Endothelial cell (in vitro differentiated cells): Measurements from ENCODE around the gene RPS19. TPM values are rescaled to one million over a fixed set of nuclear protein-coding genes. Genes with fewer than 3 reads are reported as not detected.

Source experiments
- DNase-seq: peaks from one replicate; pipeline ENCODE4 v3.0.0; 2021; ENCODE audit warnings: low spot score
- H3K27ac Mint-ChIP-seq: one replicate; pipeline ENCODE4 v1.8.0; 2021; ENCODE audit warnings: mixed read lengths, inconsistent platforms; ENCODE audit not compliant: unreplicated experiment
- H3K27me3 Mint-ChIP-seq: one replicate; pipeline ENCODE4 v1.8.0; 2021; ENCODE audit warnings: mild to moderate bottlenecking, moderate library complexity, mixed read lengths, inconsistent platforms; ENCODE audit not compliant: unreplicated experiment
- H3K36me3 Mint-ChIP-seq: one replicate; pipeline ENCODE4 v1.8.0; 2021; ENCODE audit warnings: mild to moderate bottlenecking, low read depth, mixed read lengths, inconsistent platforms; ENCODE audit not compliant: unreplicated experiment
- H3K4me1 Mint-ChIP-seq: one replicate; pipeline ENCODE4 v1.8.0; 2021; ENCODE audit warnings: mild to moderate bottlenecking, mixed read lengths, inconsistent platforms; ENCODE audit not compliant: unreplicated experiment
- H3K4me3 Mint-ChIP-seq: one replicate; pipeline ENCODE4 v1.8.0; 2021; ENCODE audit warnings: mild to moderate bottlenecking, mixed read lengths, inconsistent platforms; ENCODE audit not compliant: unreplicated experiment
- H3K9me3 Mint-ChIP-seq: one replicate; pipeline ENCODE4 v1.8.0; 2021; ENCODE audit warnings: mixed read lengths, inconsistent platforms; ENCODE audit not compliant: unreplicated experiment
- total RNA-seq: library from RNA; stranded (reverse); fragmentation: NEBNext Ultra II Directional; extraction: Animal tissue kit (Norgen Biotek cat#: 25700); gene quantifications from one replicate; pipeline ENCODE4 v1.2.1, GENCODE V29; 2021; ENCODE audit not compliant: unreplicated experiment
- TF ChIP-seq, protein P1 (sequence below): fragments of 200-600 bp; sonication (generic); IDR thresholded peaks from one replicate; pipeline ENCODE4 v1.5.0; 2021; ENCODE audit warnings: antibody characterized with exemption; ENCODE audit not compliant: unreplicated experiment

RPS19 gene
- total RNA-seq, 1 donor from 2014 or later, result 3,886 TPM

DNA sequence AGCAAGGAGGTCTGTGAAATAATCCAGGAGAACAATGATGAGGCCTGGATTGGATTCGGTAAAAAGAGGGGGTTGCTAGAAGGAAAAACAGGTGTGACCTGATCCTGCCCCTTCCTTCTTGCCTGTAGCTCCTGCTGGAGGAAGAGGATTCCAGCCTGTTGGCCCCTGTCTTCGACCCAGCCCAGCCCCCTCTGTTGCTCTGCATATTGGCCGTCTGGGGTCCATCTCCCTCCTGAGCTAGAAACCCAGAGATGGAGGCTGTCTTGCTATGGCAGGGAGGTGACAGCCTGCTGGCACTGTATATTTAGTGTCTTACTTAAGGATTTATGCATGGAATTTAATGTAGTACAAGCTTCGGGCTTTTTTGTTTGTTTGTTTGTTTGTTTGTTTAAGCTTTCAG is 8.6 kb upstream of the RPS19 start:
- Mint-ChIP-seq H3K36me3 (no peaks in the 10 kb centered on the region), H3K4me1 (peaks cover 4% of the 10 kb centered on the region), H3K27ac (no peak overlapping the region), H3K4me3 (no peak overlapping the region), H3K27me3 (peaks cover 5% of the 10 kb centered on the region), H3K9me3 (no peaks in the 10 kb centered on the region)
- no peak for DNase-seq
- TF ChIP-seq, protein P1, sequence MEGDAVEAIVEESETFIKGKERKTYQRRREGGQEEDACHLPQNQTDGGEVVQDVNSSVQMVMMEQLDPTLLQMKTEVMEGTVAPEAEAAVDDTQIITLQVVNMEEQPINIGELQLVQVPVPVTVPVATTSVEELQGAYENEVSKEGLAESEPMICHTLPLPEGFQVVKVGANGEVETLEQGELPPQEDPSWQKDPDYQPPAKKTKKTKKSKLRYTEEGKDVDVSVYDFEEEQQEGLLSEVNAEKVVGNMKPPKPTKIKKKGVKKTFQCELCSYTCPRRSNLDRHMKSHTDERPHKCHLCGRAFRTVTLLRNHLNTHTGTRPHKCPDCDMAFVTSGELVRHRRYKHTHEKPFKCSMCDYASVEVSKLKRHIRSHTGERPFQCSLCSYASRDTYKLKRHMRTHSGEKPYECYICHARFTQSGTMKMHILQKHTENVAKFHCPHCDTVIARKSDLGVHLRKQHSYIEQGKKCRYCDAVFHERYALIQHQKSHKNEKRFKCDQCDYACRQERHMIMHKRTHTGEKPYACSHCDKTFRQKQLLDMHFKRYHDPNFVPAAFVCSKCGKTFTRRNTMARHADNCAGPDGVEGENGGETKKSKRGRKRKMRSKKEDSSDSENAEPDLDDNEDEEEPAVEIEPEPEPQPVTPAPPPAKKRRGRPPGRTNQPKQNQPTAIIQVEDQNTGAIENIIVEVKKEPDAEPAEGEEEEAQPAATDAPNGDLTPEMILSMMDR, result no peak

DNA sequence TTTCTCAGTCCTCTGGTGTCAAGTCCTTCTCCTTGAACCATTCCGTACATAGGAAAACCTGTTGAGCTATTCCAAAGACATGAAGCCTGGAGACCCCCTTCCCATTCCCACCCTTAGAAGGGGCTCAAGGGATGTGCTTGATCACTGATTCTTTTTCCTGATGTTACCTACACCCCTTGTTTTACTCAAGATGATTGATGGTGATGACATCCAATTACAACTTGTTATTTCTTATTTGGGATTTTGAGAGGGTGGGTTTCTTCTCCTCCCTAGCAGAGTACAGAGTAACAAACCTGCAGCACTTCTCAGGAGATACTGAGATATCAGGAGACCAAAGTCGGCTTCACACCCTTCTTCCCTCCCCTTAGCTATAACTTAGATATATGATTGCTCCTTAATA is 6.7 kb upstream of the RPS19 start:
- no peak for DNase-seq
- TF ChIP-seq, protein P1, result no peak
- Mint-ChIP-seq H3K4me1 (peaks cover 4% of the 10 kb centered on the region), H3K4me3 (no peak overlapping the region), H3K27me3 (peaks cover 8% of the 10 kb centered on the region), H3K9me3 (no peaks in the 10 kb centered on the region), H3K27ac (no peak overlapping the region), H3K36me3 (no peaks in the 10 kb centered on the region)

DNA sequence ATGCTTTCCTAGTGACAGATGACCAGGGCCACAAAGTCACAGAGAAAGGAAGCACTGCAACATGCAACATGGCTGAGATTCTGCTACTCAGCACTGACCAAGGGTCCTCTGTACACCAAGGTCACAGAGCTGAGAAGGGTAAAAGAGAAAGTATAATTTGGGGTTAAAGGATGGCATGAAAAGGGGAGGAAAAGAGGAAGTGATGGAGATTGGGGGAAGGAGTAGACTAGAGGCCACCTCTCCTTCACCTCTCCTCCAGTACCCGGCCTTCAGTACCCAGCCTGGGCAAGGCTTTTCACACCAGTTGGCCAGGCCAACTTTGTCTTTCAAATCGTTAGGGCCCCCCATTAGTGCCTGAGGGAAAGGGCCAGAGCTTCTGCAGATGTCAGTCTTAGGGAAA is 6.3 kb upstream of the RPS19 start:
- H3K36me3 Mint-ChIP-seq, result no peaks in the 10 kb centered on the region

DNA sequence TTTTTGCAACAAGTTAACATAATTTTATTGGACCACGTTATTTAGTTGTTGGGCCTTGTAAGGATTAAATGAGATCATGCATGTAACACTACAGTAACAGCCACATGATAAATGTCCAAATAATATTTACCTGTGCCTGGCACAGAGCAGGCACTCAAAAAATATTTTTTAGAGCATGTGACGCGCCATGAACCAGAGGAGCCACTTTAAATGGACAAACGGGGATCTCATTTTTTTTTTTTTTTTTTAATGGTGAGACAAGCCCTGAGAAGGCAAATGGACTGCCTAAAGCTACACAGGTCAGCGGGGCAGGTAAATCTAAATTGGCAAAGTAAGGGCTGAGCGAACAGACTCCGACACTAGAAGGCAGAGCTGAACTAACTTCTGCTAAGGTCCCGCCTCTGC is 840 bp upstream of the RPS19 start:
- DNase-seq, result no peak
- peaks cover 36% of the 10 kb centered on the region for H3K36me3 Mint-ChIP-seq

More for the DNA sequence above, 6.3 kb upstream of the RPS19 start:
- H3K9me3 Mint-ChIP-seq, result no peaks in the 10 kb centered on the region
- H3K27me3 Mint-ChIP-seq, result peaks cover 8% of the 10 kb centered on the region
- H3K4me3 Mint-ChIP-seq, result no peak overlapping the region
- H3K4me1 Mint-ChIP-seq, result peaks cover 4% of the 10 kb centered on the region
- TF ChIP-seq, protein P1, result no peak
- no peak for DNase-seq
- H3K27ac Mint-ChIP-seq, result no peak overlapping the region

DNA sequence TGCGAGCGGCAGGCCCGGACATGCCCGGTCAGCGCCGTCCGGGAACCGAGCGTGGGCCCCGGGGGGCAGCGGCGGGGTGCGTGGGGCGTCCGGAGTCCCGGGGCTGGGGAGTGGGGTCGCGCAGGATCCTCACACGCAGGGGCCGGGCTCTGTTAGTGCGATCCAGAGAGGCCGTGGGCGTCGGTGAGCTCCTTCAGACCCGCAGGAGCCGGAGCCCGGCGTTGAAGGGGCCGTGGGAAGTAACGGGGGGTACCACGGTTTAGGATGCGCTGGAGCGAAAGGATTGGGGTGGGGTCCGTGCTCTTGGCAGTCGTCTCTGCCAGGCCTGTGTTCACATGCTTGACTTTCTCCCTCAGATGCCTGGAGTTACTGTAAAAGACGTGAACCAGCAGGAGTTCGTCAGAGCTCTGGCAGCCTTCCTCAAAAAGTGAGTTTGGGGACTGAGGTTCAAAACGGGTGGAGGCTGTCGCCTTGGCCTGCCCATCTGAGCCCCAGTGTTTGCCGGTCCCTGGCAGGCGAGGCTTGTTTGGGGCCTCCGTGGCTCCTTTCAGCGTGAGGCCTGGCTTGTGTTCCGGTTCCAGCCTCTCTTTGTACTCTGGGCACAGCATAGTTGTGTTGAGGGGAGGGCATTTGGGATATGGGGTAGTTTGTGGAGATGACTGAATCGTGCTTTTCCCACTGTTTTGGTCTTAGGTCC is 512 bp downstream of the RPS19 start:
- H3K4me3 Mint-ChIP-seq, result peak overlapping the region; percentile 97

More for the DNA sequence above, 840 bp upstream of the RPS19 start:
- Mint-ChIP-seq H3K27ac (peak overlapping the region; percentile 100), H3K27me3 (peaks cover 27% of the 10 kb centered on the region), H3K9me3 (no peaks in the 10 kb centered on the region), H3K4me3 (peak overlapping the region; percentile 98), H3K4me1 (peaks cover 33% of the 10 kb centered on the region)
- TF ChIP-seq, protein P1, result no peak

More for the DNA sequence above, 512 bp downstream of the RPS19 start:
- no peak for DNase-seq
- TF ChIP-seq, protein P1, result no peak
- peaks cover 39% of the 10 kb centered on the region for H3K4me1 Mint-ChIP-seq
- peaks cover 45% of the 10 kb centered on the region for H3K36me3 Mint-ChIP-seq
- peaks cover 26% of the 10 kb centered on the region for H3K27me3 Mint-ChIP-seq
- peak overlapping the region; percentile 97 for H3K27ac Mint-ChIP-seq
- H3K9me3 Mint-ChIP-seq, result no peaks in the 10 kb centered on the region
